GM12878 (cell line): Measurements from ENCODE around the gene SPCS3.

Experiments used
- ZNF384 ChIP-seq: IDR thresholded peaks from 2 replicates; pipeline ENCODE4 v1.6.1; 2012; ENCODE audit warnings: low read depth, mild to moderate bottlenecking, low read length, improper control_type of control experiment, borderline replicate concordance
- TF ChIP-seq, protein P1 (sequence below): IDR thresholded peaks from 2 replicates; pipeline ENCODE4 v1.6.1; 2012; ENCODE audit warnings: low read depth, low read length, improper control_type of control experiment

- no peak for TF ChIP-seq ZNF384
- TF ChIP-seq, protein P1, sequence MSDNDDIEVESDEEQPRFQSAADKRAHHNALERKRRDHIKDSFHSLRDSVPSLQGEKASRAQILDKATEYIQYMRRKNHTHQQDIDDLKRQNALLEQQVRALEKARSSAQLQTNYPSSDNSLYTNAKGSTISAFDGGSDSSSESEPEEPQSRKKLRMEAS: no peak
These were observed 12.7 kb upstream of the SPCS3 start for GRCh38 chr4:176306837-176307665.
